Measurements from ENCODE around the gene FRAT2. TPM values are rescaled to one million over a fixed set of nuclear protein-coding genes. Genes with fewer than 3 reads are reported as not detected.

FRAT2 gene
- total and polyA plus RNA-seq, 2 of the 13 experiments (the other 11 are each of a cell fraction or from before 2014, with no cell fraction given) = 7.2 to 14.1 TPM

GRCh38 chr10:97333351-97333600, 1.3 kb downstream of the FRAT2 start (continued):
- TF ChIP-seq TCF12 (IDR thresholded peaks at IDR 0.05) = no peak
- TF ChIP-seq TCF12 (CRISPR knock-in tag; IDR thresholded peaks at IDR 0.05) = no peak
- TF ChIP-seq ZNF18 (CRISPR knock-in tag; IDR thresholded peaks at IDR 0.05; ENCODE audit: insufficient replicate concordance) = peak; percentile 65
- TF ChIP-seq ZFP37 (CRISPR knock-in tag; IDR thresholded peaks at IDR 0.05; ENCODE audit: borderline replicate concordance) = 0 out of 2 replicates have a peak, but pooled peaks have one; percentile 40
- no peak for TF ChIP-seq ZMYM2 (CRISPR knock-in tag; IDR thresholded peaks at IDR 0.05)
- TF ChIP-seq ZNF740 (CRISPR knock-in tag; IDR thresholded peaks at IDR 0.05) = no peak
- 0 out of 2 replicates have a peak, but pooled peaks have one; percentile 37 for TF ChIP-seq HOXA5 (CRISPR knock-in tag; IDR thresholded peaks at IDR 0.05)
- 0 out of 2 replicates have a peak, but pooled peaks have one; percentile 17 for TF ChIP-seq YEATS4 (CRISPR knock-in tag; IDR thresholded peaks at IDR 0.05; ENCODE audit: borderline replicate concordance)
- no peak for TF ChIP-seq ZNF280B (CRISPR knock-in tag; IDR thresholded peaks at IDR 0.05; ENCODE audit: borderline replicate concordance)
